ENCODE measurements around the gene INS.

Gene INS

DNA sequence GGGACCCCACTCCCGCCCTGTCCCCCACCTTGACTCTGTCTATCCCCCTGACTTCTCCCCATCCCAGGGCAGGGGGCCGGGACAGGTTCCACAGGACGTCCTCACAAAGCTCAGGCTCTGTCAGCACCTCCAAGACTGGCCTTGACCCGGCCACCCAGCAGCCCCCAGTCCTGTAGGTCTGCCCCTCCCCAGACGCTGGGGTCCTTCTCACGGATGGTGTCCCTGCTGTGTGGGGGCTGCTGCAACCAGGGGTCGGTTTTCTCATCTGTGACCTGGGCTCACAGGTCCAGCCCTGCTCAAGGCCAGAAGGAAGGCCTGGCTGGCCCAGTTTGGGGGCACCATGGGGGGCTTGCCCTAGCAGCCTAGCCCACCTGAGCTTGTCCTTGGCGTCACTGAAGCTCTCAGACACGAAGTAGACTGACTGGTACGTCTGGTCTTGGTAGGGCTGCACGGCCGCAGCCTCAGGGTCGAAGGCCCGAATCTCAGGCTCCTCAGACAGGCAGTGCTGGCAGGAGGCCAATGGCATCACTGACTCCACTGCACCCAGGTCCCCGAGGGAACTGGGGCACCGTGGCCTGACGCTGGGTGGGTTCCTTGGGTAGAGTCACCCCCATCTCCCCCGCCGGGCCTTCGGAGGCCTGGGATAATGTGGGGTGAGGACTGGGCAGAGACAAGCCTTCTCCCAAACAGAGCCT is 4.0 kb upstream of the INS start:
- DNase-seq (ENCODE audit: low read depth): no peak

DNA sequence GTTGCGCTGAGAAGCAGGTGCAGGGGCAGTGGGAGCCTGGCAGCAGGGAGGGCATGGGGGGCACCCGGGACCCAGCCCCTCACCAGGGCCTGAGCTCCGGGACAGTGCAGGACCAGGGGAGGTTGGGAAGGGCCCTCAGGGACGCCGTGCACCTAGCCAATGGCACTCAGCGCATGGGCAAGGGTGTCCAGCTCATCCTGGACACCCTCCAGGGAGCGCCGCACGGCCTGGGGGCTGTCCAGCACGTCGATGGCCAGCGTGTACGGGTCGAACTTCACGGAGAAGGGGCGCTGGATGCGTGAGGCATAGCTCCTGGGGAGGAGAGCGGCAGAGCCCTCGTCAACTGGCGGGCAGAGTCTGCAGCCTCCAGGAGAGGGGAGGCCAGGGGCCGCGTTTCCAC is 3.1 kb upstream of the INS start:
- no peak for DNase-seq (ENCODE audit: low read depth)

DNA sequence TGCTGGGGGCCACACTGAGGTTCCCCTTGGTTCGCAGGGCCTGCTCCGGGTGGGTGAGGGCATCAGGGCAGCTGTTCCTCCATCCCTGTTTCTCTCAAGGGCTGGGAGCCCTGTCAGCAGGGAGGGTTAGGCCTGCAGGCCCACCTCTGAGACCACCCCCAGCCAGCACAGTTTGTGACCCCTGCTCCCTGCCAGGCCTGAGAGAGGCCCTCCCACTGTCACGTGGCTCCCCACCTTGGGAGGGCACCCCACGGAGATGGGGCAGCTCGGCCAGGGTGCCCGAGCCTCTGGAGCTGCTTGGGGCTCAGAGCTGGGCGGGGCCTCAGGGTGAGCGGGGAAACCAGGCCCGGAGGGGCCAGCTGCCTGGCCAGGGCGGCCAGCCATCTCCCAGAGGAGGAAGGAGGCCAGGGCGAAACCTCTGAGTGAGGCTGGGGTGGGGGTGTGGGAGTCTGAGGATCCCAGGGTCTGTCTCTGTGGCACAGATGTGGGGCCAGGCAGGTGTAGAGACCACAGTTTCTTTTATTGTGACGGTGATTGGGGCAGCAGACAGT is 2.5 kb upstream of the INS start:
- DNase-seq (ENCODE audit: low read depth): no peak

DNA sequence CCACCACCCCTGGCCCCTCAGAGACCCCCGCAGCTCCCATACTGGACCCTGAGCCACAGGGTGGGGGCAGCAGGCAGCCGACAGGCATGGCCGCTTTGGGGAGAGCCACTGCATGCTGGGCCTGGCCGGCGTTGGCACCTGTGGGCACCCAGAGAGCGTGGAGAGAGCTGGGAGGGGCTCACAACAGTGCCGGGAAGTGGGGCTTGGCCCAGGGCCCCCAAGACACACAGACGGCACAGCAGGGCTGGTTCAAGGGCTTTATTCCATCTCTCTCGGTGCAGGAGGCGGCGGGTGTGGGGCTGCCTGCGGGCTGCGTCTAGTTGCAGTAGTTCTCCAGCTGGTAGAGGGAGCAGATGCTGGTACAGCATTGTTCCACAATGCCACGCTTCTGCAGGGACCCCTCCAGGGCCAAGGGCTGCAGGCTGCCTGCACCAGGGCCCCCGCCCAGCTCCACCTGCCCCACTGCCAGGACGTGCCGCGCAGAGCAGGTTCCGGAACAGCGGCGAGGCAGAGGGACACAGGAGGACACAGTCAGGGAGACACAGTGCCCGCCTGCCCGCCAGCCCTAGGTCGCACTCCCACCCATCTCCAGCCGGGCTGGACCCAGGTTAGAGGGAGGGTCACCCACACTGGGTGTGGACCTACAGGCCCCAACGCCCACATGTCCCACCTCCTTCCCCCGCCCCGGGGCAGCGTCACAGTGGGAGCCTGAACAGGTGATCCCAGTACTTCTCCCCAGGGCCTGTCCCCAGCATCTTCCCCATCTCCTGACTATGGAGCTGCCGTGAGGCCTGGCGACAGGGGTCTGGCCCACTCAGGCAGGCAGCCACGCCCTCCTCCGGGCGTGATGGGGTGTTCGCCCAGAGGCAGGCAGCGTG is 1.2 kb downstream of the INS start:
- no peak for DNase-seq (ENCODE audit: low read depth)

DNA sequence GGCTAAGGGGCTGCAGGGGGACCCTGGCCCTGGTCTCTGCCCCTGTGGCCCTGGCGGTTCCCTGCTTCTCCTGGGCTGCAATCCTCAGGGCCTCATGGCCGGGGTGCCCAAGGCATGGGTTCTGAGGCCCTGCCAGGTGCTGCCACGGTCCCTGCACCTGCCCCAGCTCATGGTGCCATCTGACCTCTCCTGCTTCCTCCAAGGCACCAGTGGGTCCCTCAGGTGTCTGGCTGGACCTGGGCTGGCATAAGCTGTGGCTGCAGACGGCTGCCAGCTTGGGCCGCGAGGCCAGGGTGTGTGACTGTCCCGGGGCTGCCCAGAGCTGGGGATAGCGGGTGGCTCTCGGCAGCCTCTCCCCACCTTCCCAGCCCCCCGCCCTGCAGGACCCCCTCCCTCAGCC is 2.0 kb downstream of the INS start:
- no peak for DNase-seq (ENCODE audit: low read depth)

DNA sequence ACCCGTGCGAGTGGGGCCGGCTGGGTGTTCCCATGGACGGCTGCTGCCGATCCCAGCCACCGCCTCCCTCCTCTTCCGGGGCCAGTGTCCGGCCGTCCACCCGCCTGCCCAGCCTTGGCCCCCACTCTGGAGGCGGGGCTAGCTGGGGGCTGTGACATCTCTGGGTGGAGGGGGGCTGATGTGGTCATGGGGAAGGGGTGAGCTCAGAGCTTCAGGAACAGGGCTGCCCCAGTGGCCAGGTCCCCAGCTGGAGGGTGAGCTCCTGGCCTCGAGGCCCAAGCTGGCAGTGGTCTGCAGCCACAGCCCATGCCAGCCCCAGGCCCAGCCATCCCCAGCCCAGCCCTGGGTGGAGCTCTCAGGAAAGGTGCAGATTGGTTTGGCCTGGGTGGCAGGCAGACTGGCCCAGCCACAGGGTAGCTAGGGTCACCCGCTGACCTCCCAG is 2.7 kb downstream of the INS start:
- no peak for DNase-seq (ENCODE audit: low read depth)

DNA sequence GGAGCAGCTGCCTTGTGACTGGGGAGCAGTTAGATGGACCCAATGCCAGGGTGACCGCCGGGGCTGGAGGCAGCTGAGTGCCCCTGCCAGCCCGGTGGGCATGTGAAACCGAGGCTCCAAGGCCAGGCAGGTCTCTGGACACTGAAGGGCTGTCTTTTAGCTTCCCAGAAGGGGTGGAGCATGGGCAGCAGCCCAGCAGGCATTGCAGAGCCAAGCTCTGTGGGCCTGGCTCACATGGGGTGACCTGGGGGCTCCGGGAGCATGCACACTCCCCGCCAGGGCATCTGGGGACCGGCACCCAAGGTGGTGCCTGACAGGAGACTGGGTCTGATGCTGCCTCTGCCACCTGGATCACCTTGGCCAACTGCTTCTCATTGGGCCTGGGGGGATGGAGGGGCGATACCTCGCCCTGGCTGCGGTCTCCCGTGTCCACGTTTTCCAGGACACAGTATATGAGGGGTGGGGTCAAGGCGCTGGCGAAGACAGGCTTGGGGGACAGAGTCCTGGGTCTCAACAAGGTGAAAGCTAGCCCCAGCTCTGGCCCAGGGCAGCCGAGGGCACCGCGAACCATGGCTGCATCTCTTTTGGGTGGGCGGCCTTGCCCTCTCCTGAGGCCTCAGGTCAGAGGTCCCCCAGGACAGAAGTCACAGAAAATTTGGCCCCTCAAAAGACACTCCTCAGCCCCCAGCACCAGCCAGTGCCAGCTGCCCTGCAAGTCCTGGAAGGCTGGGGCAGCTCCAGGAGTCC is 3.5 kb downstream of the INS start:
- no peak for DNase-seq (ENCODE audit: low read depth)

DNA sequence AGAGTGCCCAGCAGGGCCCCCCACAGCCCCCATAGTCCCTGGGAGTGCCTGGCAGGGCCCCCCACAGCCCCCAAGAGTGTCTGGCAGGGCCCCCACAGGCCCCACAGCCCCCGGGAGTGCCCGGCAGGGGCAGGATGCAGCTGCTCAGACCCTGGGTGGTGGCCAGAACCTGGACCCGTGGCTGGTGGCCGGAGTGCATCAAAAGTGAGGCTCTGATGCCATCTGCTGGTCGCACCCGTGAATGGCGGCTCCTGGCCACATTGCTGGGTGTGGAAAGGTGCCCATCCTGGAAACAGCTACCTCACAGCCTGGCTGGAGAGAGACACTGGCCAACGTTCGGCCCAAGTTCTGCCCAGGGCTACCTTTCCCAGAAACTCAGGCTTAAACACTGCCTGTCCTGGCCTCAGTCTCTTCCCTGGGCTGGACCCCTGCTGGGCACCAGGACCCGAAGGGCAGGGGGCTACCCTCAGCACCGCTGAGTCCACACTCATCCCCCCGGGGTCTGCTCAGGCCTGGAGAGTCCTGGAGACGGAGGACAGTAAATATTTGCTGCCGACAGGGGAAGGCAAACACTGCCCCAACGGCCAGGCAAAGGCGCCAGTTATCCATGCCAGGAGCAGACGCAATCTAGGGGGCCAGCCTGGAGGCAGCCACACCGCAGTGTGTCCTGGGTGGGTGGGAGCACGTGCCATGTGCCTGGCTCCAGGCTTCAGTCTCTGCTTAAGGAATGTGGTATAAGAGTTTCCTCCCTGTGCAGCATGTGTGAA is 4.4 kb downstream of the INS start:
- no peak for DNase-seq (ENCODE audit: low read depth)

DNA sequence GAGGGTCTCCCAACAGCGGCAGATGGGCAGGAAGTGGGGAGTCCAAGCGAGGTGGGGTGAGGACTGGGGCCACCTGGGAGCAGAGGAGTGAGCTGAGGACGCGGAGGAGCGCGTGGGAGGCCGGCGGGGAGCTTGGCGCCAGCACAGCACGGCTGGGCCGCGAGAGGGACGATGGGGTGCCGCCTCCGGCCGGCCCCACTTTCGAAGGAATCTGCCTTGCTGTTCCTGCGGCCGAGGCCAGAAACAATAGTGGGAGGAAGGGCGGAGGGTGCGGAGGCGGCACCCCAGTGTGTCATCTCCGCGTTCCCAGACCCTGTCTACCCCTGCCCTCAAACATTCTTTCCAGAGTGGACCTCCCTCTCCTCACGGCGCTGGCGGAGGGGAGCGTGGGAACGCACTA is 5.5 kb downstream of the INS start:
- DNase-seq (ENCODE audit: low read depth): no peak

DNA sequence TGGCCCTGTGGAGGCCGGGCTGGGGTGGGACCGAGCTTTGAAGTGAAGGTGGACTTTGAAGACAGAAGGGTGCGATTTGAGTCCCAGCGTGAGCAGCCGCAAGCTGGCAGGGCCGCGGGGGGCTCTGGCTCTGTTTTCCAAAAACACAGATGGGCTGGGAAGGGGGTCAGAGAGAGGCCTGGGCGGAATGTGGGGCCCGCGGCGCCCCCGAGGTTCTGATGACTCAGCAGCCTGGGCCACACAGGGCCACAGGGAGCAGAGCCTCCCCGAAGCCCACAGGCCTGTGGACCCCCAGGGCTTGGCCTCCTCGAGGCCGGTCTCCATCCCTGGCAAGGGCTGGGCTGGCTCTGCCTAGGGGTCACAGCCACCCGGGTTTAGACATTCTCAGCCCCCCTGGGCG is 6.1 kb downstream of the INS start:
- DNase-seq (ENCODE audit: low read depth): no peak

DNA sequence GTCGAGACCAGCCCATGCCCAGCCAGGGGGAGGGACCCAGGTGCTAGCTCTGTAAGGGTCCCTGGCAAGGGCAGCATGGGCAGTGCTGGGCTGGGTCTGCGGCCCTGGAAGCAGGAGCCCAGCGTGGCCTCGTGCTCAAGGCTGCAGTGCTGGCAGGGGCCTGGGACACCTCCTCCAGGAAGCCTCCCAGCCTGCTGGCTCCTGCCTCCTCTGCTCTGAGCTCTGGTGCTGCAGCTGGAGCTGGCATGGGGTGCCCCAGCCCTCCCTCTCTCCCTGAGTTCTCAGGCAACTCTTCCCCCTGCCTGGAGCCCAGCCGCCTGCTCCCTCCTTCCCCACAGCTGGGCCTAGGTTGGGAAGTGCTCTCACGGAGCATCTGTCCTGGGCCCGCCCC is 6.8 kb downstream of the INS start:
- DNase-seq (ENCODE audit: low read depth): no peak

DNA sequence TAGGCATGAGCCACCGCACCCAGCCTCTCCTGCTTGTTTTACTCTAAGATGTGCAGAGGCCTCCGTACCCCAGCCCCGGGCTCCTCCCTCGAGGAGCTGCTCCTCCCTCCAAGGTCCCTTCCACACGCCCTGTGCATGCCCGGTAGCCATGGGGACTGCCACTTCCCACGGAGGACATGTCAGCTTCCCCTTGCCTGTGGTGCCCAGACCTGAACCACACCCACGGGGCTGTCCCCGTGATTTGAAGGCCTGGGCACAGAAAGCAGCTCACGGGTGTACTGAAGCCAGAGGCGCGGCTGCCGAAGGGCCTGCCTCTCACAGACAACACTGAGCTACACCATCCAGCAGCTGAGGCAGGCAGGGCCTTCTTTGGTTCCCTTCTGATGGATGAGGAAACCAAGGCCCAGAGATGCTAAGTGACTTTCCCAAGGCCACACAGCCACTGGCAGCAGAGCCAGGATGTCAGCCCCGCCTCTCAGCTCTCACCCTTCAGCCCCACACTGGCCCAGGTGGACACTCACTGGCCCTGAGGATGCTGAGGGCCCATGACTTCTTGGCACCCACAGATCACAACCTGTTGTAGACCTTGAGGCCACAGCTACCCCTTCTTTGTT is 7.3 kb downstream of the INS start:
- no peak for DNase-seq (ENCODE audit: low read depth)

DNA sequence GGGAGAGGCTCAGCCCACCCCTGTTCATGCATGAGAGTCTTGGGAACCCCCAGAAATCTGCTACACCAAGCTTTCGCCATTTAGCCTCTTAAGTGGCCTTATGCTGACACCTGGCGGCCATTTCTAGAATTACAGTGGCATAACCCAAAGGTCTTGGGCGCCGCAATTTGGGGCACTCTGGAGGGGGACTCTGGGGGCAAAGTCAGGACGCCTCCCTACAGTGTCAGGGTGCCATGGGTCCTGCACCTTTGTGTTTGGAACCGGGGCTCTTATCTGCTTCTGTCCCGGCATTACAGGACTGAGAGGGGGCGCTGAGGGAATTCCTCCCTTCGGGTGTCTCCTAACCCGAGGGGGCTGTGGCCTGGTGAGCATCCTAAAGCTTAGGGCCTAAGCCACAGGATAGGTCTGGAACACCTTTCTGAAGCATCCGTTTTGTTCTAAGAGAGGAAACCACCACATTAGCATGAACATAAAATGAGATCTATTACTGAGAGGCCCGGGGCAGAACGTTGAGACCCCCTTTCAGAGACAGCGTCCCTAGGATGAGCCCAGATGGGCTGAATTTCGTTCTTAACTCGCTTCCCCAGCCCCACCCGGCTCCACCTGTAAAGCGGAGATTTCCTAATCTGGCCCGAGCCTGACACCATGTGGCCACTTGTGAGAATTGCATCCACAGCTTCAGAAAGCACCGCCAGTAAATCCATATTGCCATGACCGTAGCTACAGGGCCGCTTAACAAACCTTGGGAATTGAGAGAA is 9.3 kb downstream of the INS start:
- DNase-seq (ENCODE audit: low read depth): no peak

DNA sequence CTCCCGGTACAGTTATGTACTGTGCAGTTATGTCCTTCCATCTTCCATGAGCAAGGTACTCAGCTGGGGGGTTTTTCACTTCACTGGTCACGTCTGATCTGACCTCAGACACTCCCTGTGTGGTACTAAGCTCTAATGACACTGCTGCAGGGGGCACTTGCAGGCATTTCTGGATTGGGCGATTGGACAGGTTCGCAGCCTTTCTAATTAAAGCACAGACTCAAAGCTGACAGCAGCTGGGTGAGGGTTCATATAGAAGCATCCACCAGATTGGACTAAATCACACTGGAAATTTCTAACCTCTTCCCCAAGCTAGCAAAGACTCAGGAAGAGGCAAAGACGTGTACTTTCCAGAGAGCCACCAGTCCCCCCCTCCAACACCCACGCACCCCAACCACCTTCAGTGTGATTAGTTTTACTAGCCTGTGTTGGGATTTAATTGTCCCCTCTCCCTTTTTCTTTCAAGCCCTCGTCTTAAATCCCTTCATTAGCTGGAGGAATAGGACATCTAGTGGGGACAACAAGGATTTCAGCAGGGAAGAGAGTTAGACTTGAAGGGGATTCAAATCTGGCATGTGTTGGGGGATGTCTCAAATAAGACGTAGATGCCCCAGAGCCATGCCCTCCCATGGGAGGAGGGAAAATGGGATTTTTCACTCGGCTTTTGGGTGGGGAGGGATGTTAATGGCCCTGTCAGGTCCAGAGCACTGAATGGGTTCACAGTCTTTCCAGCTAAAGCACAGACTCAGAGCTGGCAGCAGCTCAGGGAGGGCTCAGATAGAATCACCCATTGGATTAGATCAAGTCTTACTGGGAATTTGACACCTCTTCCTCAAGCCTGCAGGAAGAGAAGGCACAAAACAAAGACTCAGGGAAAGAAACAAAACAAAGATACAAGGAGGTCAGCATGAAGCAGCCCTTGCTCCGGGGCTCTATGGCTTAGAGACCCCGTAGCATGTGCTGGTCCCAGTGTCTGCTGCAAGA is 10.9 kb downstream of the INS start:
- DNase-seq (ENCODE audit: low read depth): no peak

DNA sequence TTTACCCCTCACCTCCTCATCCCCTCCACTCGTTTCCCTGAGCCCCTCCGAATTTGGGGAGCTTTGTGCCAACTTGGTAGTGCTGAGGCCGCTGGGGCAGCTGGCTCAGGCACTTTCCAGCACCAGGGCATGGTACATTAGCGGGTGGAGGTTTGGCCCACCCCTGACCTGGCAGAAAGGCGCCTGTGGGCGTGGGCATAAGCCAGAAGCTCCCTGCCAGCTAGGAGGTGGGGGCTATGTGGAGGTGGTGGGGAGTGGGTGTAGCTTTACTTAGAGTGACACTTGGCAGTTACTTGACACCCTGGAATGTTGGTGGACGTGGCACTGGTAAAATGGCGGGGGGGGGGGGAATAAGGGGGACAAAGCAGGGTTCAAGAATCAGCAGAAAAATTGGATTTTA is 11.5 kb downstream of the INS start:
- no peak for DNase-seq (ENCODE audit: low read depth)

DNA sequence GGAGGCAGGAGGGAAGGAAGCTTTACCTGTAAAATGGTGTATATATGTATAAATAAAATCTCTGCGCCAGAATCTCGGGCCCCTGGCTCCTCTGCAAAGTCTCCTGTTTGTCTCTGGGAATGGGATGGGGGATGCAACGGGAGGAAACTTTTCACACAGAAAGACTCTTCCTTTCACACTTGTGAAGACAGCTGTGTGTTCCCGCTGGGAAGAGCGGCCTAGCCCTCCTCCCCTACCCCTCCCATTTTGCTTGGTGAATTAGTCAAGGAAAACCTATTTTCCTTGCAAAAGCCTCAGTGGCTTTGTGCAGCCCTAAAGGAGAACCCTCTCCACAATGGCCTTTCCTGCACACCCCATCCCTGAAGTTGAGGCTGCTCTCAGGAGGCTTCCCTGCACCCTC is 12.4 kb downstream of the INS start:
- no peak for DNase-seq (ENCODE audit: low read depth)

DNA sequence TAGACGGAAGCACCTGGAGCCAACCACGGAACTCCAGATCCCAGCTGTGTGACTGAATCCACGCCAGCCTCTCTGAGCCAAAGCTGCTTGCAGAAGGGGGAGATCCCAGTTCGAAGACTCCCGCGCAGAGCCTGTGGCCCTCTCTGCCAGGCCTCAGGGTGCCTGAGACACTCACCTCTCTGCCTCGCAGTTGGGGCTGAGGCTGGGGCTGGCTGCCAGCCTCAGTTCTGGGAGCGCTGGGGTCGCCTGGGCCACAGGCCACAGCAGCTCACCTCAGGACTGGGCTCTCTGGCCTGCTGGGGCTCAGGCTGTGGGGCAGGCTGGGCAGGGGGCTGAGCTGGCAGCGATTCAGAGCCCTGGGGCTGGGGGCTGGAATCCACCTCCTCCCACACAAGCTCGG is 13.6 kb downstream of the INS start:
- DNase-seq (ENCODE audit: low read depth): no peak

DNA sequence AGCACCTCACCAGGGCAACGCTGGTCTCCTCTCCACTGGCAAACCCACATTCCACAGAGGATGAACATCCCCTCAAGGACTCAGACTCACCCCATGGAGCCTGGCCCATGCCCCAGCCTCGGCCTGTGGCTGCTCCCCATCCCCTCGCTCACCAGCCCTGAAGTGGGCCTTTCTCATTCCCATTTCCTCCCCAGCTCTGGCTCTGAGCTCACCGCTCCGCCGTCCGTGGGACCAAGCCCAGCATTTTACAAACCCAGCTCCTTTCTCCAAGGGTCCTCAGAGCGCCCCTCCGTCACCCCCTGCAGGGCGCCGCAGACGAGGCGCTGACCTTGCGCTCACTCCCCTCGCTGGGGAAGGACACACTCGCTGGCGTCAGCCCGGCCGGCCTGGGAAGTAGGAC is 15.0 kb downstream of the INS start:
- no peak for DNase-seq (ENCODE audit: low read depth)

DNA sequence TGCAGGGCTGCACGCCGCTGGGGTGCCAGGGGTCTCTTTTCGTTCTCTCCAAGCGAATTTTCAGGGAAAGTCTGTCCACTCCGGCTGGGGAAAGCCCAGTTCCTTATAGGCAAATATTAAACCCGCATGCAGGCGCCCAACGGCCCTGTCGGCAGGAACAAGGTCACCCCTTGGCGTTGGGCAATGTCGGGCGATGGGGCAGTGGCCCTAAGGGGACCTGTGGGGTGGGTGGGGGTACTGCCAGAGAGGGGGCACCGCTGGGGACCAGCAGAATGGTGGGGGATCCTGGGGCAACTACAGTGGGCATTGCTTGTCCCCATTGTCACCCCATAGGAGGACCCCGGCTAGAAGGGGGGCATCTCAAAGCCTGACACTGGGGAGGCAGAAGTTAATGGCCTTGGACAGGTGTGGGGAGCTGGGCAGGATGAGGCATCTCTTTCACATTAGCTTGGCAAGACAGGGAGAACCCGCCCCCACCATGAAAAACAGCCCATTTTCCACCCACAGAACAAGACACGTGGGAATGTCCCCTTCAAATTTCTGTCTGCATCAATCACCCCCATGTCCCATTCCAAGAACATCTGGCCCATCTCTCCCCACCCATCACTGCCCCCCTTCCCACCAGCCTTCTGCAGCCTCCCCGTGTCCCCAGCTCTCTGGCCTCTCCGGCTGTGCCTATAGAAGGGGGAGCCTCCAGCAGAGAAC is 16.3 kb downstream of the INS start:
- DNase-seq (ENCODE audit: low read depth): no peak

Data from GM04504 (cell line).